Measurements from ENCODE around the gene CD84. TPM values are rescaled to one million over a fixed set of nuclear protein-coding genes. Genes with fewer than 3 reads are reported as not detected.

Gene CD84
- total RNA-seq, 3 donors from 2014 or later (not counting 1 experiment from before 2014, with no cell fraction given) = 11.1 to 56.7 (median 12.9) TPM

- H3K27ac ChIP-seq (ENCODE audit: low read length) = peak overlapping the region; percentile 47
- no peak overlapping the region for H3K4me3 ChIP-seq (ENCODE audit: low read length)
- Mint-ChIP-seq H3K9me3 (no peaks in the 10 kb centered on the region), H3K27me3 (ENCODE audit: low read depth in 2 of 2) (no peaks in the 10 kb centered on the region), H3K4me1 (peaks cover 10 to 27% of the 10 kb centered on the region in 2 donors), H3K27ac (no peak overlapping the region), H3K36me3 (no peaks in the 10 kb centered on the region), H3K4me3 (no peak overlapping the region)
- peaks cover 19% of the 10 kb centered on the region for H3K36me3 ChIP-seq (ENCODE audit: control insufficient read depth, insufficient read depth, low read length)
- H3K4me1 ChIP-seq (ENCODE audit: control insufficient read depth, insufficient read depth, low read length) = peaks cover 18% of the 10 kb centered on the region
- 57% methylated on average over 5 of the region's 5 CpGs for WGBS (ENCODE audit: insufficient coverage)
- H3K27me3 ChIP-seq (ENCODE audit: control insufficient read depth, insufficient read depth, low read length) = no peaks in the 10 kb centered on the region
- intact Hi-C loops (cut with micrococcal nuclease) = no loop called here
- no peak for TF ChIP-seq CTCF (IDR thresholded peaks at IDR 0.05)
- DNase-seq (no peak), ATAC-seq (no peak)
- H3K9me3 ChIP-seq (ENCODE audit: control insufficient read depth, insufficient read depth, low read length) = no peaks in the 10 kb centered on the region
These were observed 30.2 kb downstream of the CD84 start for GRCh38 chr1:160548960-160549664.

GRCh38 chr1:160548183-160548582 is 31.1 kb downstream of the CD84 start:
- no peak for ATAC-seq
- no peaks in the 10 kb centered on the region for H3K36me3 Mint-ChIP-seq
- no peak overlapping the region for H3K4me3 Mint-ChIP-seq

GRCh38 chr1:160547422-160547821 is 31.9 kb downstream of the CD84 start:
- H3K4me3 ChIP-seq (ENCODE audit: low read length) = no peak overlapping the region
- WGBS (ENCODE audit: insufficient coverage) = 75% methylated on average over 4 of the region's 4 CpGs
- H3K27ac Mint-ChIP-seq = no peak overlapping the region
- no peaks in the 10 kb centered on the region for H3K9me3 ChIP-seq (ENCODE audit: control insufficient read depth, insufficient read depth, low read length)
- peaks cover 17 to 27% of the 10 kb centered on the region in 2 donors for H3K4me1 Mint-ChIP-seq
- H3K9me3 Mint-ChIP-seq = no peaks in the 10 kb centered on the region
- H3K36me3 Mint-ChIP-seq = no peaks in the 10 kb centered on the region
- no peaks in the 10 kb centered on the region for H3K27me3 Mint-ChIP-seq (ENCODE audit: low read depth in 2 of 2)
- no peak for TF ChIP-seq CTCF (IDR thresholded peaks at IDR 0.05)
- DNase-seq = no peak
- H3K4me3 Mint-ChIP-seq = no peak overlapping the region
- intact Hi-C loops (cut with micrococcal nuclease) = no loop called here
- H3K27me3 ChIP-seq (ENCODE audit: control insufficient read depth, insufficient read depth, low read length) = no peaks in the 10 kb centered on the region
- peaks cover 8% of the 10 kb centered on the region for H3K36me3 ChIP-seq (ENCODE audit: control insufficient read depth, insufficient read depth, low read length)
- no peak overlapping the region for H3K27ac ChIP-seq (ENCODE audit: low read length)
- peaks cover 22% of the 10 kb centered on the region for H3K4me1 ChIP-seq (ENCODE audit: control insufficient read depth, insufficient read depth, low read length)
- no peak for ATAC-seq

More at GRCh38 chr1:160548183-160548582, 31.1 kb downstream of the CD84 start:
- no peak for DNase-seq
- H3K27ac ChIP-seq (ENCODE audit: low read length) = no peak overlapping the region
- H3K36me3 ChIP-seq (ENCODE audit: control insufficient read depth, insufficient read depth, low read length) = peaks cover 15% of the 10 kb centered on the region
- TF ChIP-seq CTCF (IDR thresholded peaks at IDR 0.05) = no peak
- H3K4me1 ChIP-seq (ENCODE audit: control insufficient read depth, insufficient read depth, low read length) = peaks cover 22% of the 10 kb centered on the region
- no peaks in the 10 kb centered on the region for H3K9me3 ChIP-seq (ENCODE audit: control insufficient read depth, insufficient read depth, low read length)
- no peak overlapping the region for H3K27ac Mint-ChIP-seq
- WGBS (ENCODE audit: insufficient coverage) = 74% methylated on average over 3 of the region's 3 CpGs
- no peaks in the 10 kb centered on the region for H3K27me3 Mint-ChIP-seq (ENCODE audit: low read depth in 2 of 2)
- H3K9me3 Mint-ChIP-seq = no peaks in the 10 kb centered on the region
- H3K27me3 ChIP-seq (ENCODE audit: control insufficient read depth, insufficient read depth, low read length) = no peaks in the 10 kb centered on the region
- peaks cover 12 to 32% of the 10 kb centered on the region in 2 donors for H3K4me1 Mint-ChIP-seq
- no peak overlapping the region for H3K4me3 ChIP-seq (ENCODE audit: low read length)
- intact Hi-C loops (cut with micrococcal nuclease) = no loop called here

GRCh38 chr1:160546942-160547341 is 32.4 kb downstream of the CD84 start:
- Mint-ChIP-seq H3K9me3 (no peaks in the 10 kb centered on the region), H3K4me3 (no peak overlapping the region), H3K27ac (no peak overlapping the region), H3K36me3 (no peaks in the 10 kb centered on the region), H3K4me1 (peaks cover 21 to 28% of the 10 kb centered on the region in 2 donors), H3K27me3 (ENCODE audit: low read depth in 2 of 2) (no peaks in the 10 kb centered on the region)
- Histone ChIP-seq H3K27ac (ENCODE audit: low read length) (no peak overlapping the region), H3K27me3 (ENCODE audit: control insufficient read depth, insufficient read depth, low read length) (no peaks in the 10 kb centered on the region), H3K36me3 (ENCODE audit: control insufficient read depth, insufficient read depth, low read length) (peaks cover 4% of the 10 kb centered on the region), H3K4me3 (ENCODE audit: low read length) (no peak overlapping the region), H3K4me1 (ENCODE audit: control insufficient read depth, insufficient read depth, low read length) (peaks cover 23% of the 10 kb centered on the region), H3K9me3 (ENCODE audit: control insufficient read depth, insufficient read depth, low read length) (no peaks in the 10 kb centered on the region)
- ATAC-seq (peak in 1 of 3 donors; percentile 19), DNase-seq (no peak)
- WGBS (ENCODE audit: insufficient coverage) = 80% methylated on average over 1 of the region's 2 CpGs
- TF ChIP-seq CTCF (IDR thresholded peaks at IDR 0.05) = no peak
- intact Hi-C loops (cut with micrococcal nuclease) = no loop called here

Data from natural killer cell (primary cell).